Esophagus squamous epithelium (tissue), 5 donors: ENCODE measurements around the gene JAML. TPM values are rescaled to one million over a fixed set of nuclear protein-coding genes. Genes with fewer than 3 reads are reported as not detected.

ENCODE experiments used
- DNase-seq: peaks from one replicate; lab custom pipeline; 2025; lab: John Stamatoyannopoulos, UW
- H3K27ac ChIP-seq, 4 donors: fragments of 200-600 bp; sonication (generic); one replicate each; pipeline ENCODE4 v1.5.1; 2016 to 2019; ENCODE audit warnings: mild to moderate bottlenecking in 1 of 4
- H3K27me3 ChIP-seq, 4 donors: fragments of 200-600 bp; sonication (generic); 1 replicate in 3 of 4; 2 replicates in 1 of 4; pipeline versions ENCODE4 v1.5.1 to v1.6.0; 2017 to 2021; ENCODE audit warnings: antibody characterized with exemption in 1 of 4
- H3K36me3 ChIP-seq, 3 donors: fragments of 200-600 bp; sonication (generic); one replicate each; pipeline ENCODE4 v1.5.1; 2016 to 2019
- H3K4me1 ChIP-seq, 3 donors: fragments of 200-600 bp; sonication (generic); one replicate each; pipeline ENCODE4 v1.5.1; 2017 to 2019
- H3K4me3 ChIP-seq, 4 donors: fragments of 200-600 bp; sonication (generic); 1 replicate in 3 of 4; 2 replicates in 1 of 4; pipeline ENCODE4 v1.5.1; 2016 to 2019; ENCODE audit warnings: mild to moderate bottlenecking in 2 of 4, moderate library complexity in 1 of 4
- H3K9me3 ChIP-seq, 3 donors: fragments of 200-600 bp; sonication (generic); one replicate each; pipeline ENCODE4 v1.5.1; 2016 to 2019
- CTCF ChIP-seq, 6 experiments: fragments of 450-650 bp in 4 of 6; fragments of 200-600 bp in 2 of 6; sonication (generic) in 2 of 6; IDR thresholded peaks; one replicate each; pipeline ENCODE4 v1.5.1; 2016 to 2019; ENCODE audit warnings: antibody characterized with exemption in 6 of 6, mild to moderate bottlenecking in 4 of 6, moderate library complexity in 4 of 6
- POLR2A ChIP-seq, 4 donors: fragments of 450-650 bp; IDR thresholded peaks; one replicate each; pipeline ENCODE4 v1.6.1; 2017; ENCODE audit warnings: antibody characterized with exemption in 4 of 4, mild to moderate bottlenecking in 4 of 4, moderate library complexity in 3 of 4
- WGBS, 2 donors: methylation state at CpG; one replicate each; pipeline ENCODE4 v1.1.5; 2018; 5-methylcytosine and 5-hydroxymethylcytosine counted together
- intact Hi-C: fragments of 100-400 bp; cut with DNase I; formaldehyde crosslinking; loops from one replicate; pipeline ENCODE4 v1.15.0; 2022
- small RNA-seq, 4 donors: library from RNA; depleted of rRNA; stranded (forward); fragments of <200 nt; gene quantifications; one replicate each; pipeline ENCODE3, GENCODE V24; 2016
- total RNA-seq, 4 donors: library from RNA; depleted of rRNA; stranded (reverse); fragments of >200 nt; gene quantifications; one replicate each; pipeline ENCODE4 v1.1.0, GENCODE V29; 2016
- donor health status: DM: yes; HTN: yes; CAD: no.

Gene JAML
- total RNA-seq, 4 donors from 2014 or later, result 2.2 to 17.9 (median 9.5) TPM

- Histone ChIP-seq H3K9me3 (no peaks in the 10 kb centered on the region), H3K27me3 (peaks cover 0 to 40% (median 0%) of the 10 kb centered on the region in 4 donors), H3K4me3 (peak overlapping the region in 2 of 4 donors; percentile 60 to 77), H3K36me3 (no peaks in the 10 kb centered on the region), H3K27ac (peak overlapping the region in 1 of 4 donors; percentile 80), H3K4me1 (peaks cover 0 to 42% (median 3%) of the 10 kb centered on the region in 3 donors)
- intact Hi-C loops, result no loop called here
- WGBS, 2 donors, result 47 to 54% methylated on average over 9 to 13 of the region's 20 CpGs
- no peak for DNase-seq
- TF ChIP-seq CTCF (IDR thresholded peaks at IDR 0.05), result no peak
- no peak for TF ChIP-seq POLR2A (IDR thresholded peaks at IDR 0.05)
These were observed 80.2 kb downstream of the JAML start for GRCh38 chr11:118144301-118145268.

Small RNAs within 50 kb of the gene (small RNA-seq; reads per million reads assigned to genes)
- gene HSPE1P18, result 0 reads per million in 4 donors

Other genes with a start within 250 kb of the JAML start
- gene IL10RA, start 238.6 kb downstream of the JAML start, total RNA-seq, result 10 to 100 TPM in 2 of 4 donors, 1 to 10 TPM in 2; 2.2 to 21.2 (median 11.3) TPM
- 100 to 1,000 TPM; 142 to 197 (median 161) TPM for gene TMPRSS4, start 147.9 kb downstream of the JAML start, total RNA-seq
- gene SMIM35, start 138.0 kb downstream of the JAML start, total RNA-seq, result not detected
- 1 to 10 TPM in 3 of 4 donors, under 1 TPM in 1; 0.87 to 4.2 (median 1.3) TPM for gene SCN4B, start 72.2 kb downstream of the JAML start, total RNA-seq
- gene SCN2B, start 48.4 kb downstream of the JAML start, total RNA-seq, result 1 to 10 TPM in 1 of 4 donors, under 1 TPM in 1, not detected in 2; 0.38 to 1.1 TPM
- 10 to 100 TPM; 17.4 to 44.4 (median 32.4) TPM for gene MPZL3, start 27.4 kb upstream of the JAML start, total RNA-seq
- 100 to 1,000 TPM; 249 to 491 (median 352) TPM for gene MPZL2, start 39.3 kb upstream of the JAML start, total RNA-seq
- 1 to 10 TPM; 1.9 to 7.8 (median 3.1) TPM for gene CD3E, start 79.7 kb upstream of the JAML start, total RNA-seq
- 10 to 100 TPM in 1 of 4 donors, 1 to 10 TPM in 3; 5.7 to 11.8 (median 7.2) TPM for gene CD3D, start 117.7 kb upstream of the JAML start, total RNA-seq
- 1 to 10 TPM in 3 of 4 donors, under 1 TPM in 1; 0.85 to 4.0 (median 1.4) TPM for gene CD3G, start 119.3 kb upstream of the JAML start, total RNA-seq
- gene UBE4A, start 134.6 kb upstream of the JAML start, total RNA-seq, result 10 to 100 TPM; 21.9 to 36.0 (median 33.2) TPM
- gene ATP5MG, start 176.6 kb upstream of the JAML start, total RNA-seq, result 10 to 100 TPM; 44.2 to 65.0 (median 48.8) TPM
- gene KMT2A, start 211.5 kb upstream of the JAML start, total RNA-seq, result 10 to 100 TPM; 22.0 to 54.0 (median 29.0) TPM